ENCODE measurements around the gene ARHGAP6.

ARHGAP6 gene

GRCh38 chrX:11164433-11164832, 501.3 kb downstream of the ARHGAP6 start:
- TF ChIP-seq CTCF (IDR thresholded peaks at IDR 0.05; ENCODE audit: insufficient read depth, low read length, missing control alignments): no peak
- ChIA-PET CTCF (no interaction called here), POLR2A (no interaction called here)
- no peak overlapping the region for H3K4me3 ChIP-seq (ENCODE audit: low read depth, low read length)
- no peak for DNase-seq (ENCODE audit: low read depth, low spot score)

- POLR2A ChIA-PET: no interaction called here
- no peak for TF ChIP-seq CTCF (IDR thresholded peaks at IDR 0.05; ENCODE audit: insufficient read depth, low read length, missing control alignments)
- CTCF ChIA-PET: no interaction called here
- H3K4me3 ChIP-seq (ENCODE audit: low read depth, low read length): no peak overlapping the region
- no peak for DNase-seq (ENCODE audit: low read depth, low spot score)
Observed at GRCh38 chrX:11159149-11159548, 506.6 kb downstream of the ARHGAP6 start.

GRCh38 chrX:11151799-11152559, 513.7 kb downstream of the ARHGAP6 start:
- no peak for TF ChIP-seq CTCF (IDR thresholded peaks at IDR 0.05; ENCODE audit: insufficient read depth, low read length, missing control alignments)
- CTCF ChIA-PET: interaction anchor here (1.7 kb wide), 1 partner anchor 380 kb away, joined by 6 read pairs; no protein-coding TSS in a partner anchor
- H3K4me3 ChIP-seq (ENCODE audit: low read depth, low read length): no peak overlapping the region
- DNase-seq (ENCODE audit: low read depth, low spot score): no peak
- POLR2A ChIA-PET: no interaction called here

- no peak for TF ChIP-seq CTCF (IDR thresholded peaks at IDR 0.05; ENCODE audit: insufficient read depth, low read length, missing control alignments)
- CTCF ChIA-PET: interaction anchor here (2.1 to 3.0 kb wide), 2 partner anchors 11 to 382 kb away, joined by 11 to 19 read pairs; no protein-coding TSS in a partner anchor
- DNase-seq (ENCODE audit: low read depth, low spot score): no peak
- H3K4me3 ChIP-seq (ENCODE audit: low read depth, low read length): no peak overlapping the region
- POLR2A ChIA-PET: no interaction called here
Observed at GRCh38 chrX:11148401-11148800, 517.3 kb downstream of the ARHGAP6 start.

- ChIA-PET CTCF (interaction anchor here (0.6 to 3.3 kb wide), 3 partner anchors 9 to 385 kb away, joined by 3 to 43 read pairs (median 5); no protein-coding TSS in a partner anchor), POLR2A (no interaction called here)
- H3K4me3 ChIP-seq (ENCODE audit: low read depth, low read length): no peak overlapping the region
- no peak for DNase-seq (ENCODE audit: low read depth, low spot score)
- TF ChIP-seq CTCF (IDR thresholded peaks at IDR 0.05; ENCODE audit: insufficient read depth, low read length, missing control alignments): no peak
Observed at GRCh38 chrX:11146411-11146810, 519.3 kb downstream of the ARHGAP6 start.

- DNase-seq (ENCODE audit: low read depth, low spot score): no peak
- ChIA-PET POLR2A (no interaction called here), CTCF (interaction anchor here (0.9 to 4.3 kb wide), 7 partner anchors 11 to 632 kb away, joined by 3 to 57 read pairs (median 5); no protein-coding TSS in a partner anchor)
- TF ChIP-seq CTCF (IDR thresholded peaks at IDR 0.05; ENCODE audit: insufficient read depth, low read length, missing control alignments): peak; percentile 38
- no peak overlapping the region for H3K4me3 ChIP-seq (ENCODE audit: low read depth, low read length)
Observed at GRCh38 chrX:11143931-11144678, 521.6 kb downstream of the ARHGAP6 start.
